BJ (cell line): ENCODE results near the gene PRR19. TPM values are rescaled to one million over a fixed set of nuclear protein-coding genes. Genes with fewer than 3 reads are reported as not detected.

ENCODE experiments used
- CTCF ChIA-PET: fragments of 350-600 bp; formaldehyde crosslinking; extraction: SDS; loops from one replicate; lab custom pipeline; 2021; ENCODE audit warnings: antibody characterized with exemption, inconsistent platforms; lab: Yijun Ruan, JAX
- POLR2A ChIA-PET: fragments of 300-600 bp; sonication (Branson Sonifier 250); formaldehyde crosslinking; extraction: SDS; loops from one replicate; lab custom pipeline; 2021; ENCODE audit warnings: antibody characterized with exemption; lab: Charles Lee
- DNase-seq: peaks from one replicate; pipeline ENCODE4 v3.0.0-alpha.2; 2011; ENCODE audit warnings: low read depth
- H3K27me3 ChIP-seq: 2 replicates; pipeline ENCODE4 v1.6.0; 2011; ENCODE audit warnings: low read length; ENCODE audit not compliant: control insufficient read depth, insufficient read depth
- H3K36me3 ChIP-seq: 2 replicates; pipeline ENCODE4 v1.5.1; 2011; ENCODE audit warnings: low read length; ENCODE audit not compliant: control insufficient read depth, insufficient read depth
- H3K4me3 ChIP-seq: 2 replicates; pipeline ENCODE4 v1.5.1; 2011; ENCODE audit warnings: low read depth, mild to moderate bottlenecking, control low read depth, low read length
- CTCF ChIP-seq: IDR thresholded peaks from 2 replicates; pipeline ENCODE4 v1.5.1; 2011; ENCODE audit warnings: low read depth, mild to moderate bottlenecking, control low read depth, inconsistent platforms, low read length, moderate library complexity; ENCODE audit not compliant: insufficient read depth
- polyA plus RNA-seq: library from polyadenylated mRNA; depleted of rRNA; stranded (reverse); fragments of >200 nt; gene quantifications from 2 replicates; pipeline ENCODE4 v1.2.3, GENCODE V29; 2011

Gene PRR19
- polyA plus RNA-seq, 1 experiment = 0.93 TPM

- CTCF ChIA-PET = interaction anchor here (0.9 to 1.0 kb wide), 2 partner anchors 12 to 22 kb away, joined by 3 to 8 read pairs; no protein-coding TSS in a partner anchor
- no peak for DNase-seq
- POLR2A ChIA-PET = no interaction called here
- TF ChIP-seq CTCF = no peak
- Histone ChIP-seq H3K27me3 (no peaks in the 10 kb centered on the region), H3K4me3 (peak overlapping the region; percentile 78), H3K36me3 (peaks cover 5% of the 10 kb centered on the region)
These were observed 34.2 kb upstream of the PRR19 start for GRCh38 chr19:42267644-42268141.

GRCh38 chr19:42268142-42268703 is 33.7 kb upstream of the PRR19 start:
- CTCF ChIA-PET = interaction anchor here (0.9 to 1.0 kb wide), 2 partner anchors 12 to 22 kb away, joined by 3 to 8 read pairs; no protein-coding TSS in a partner anchor

GRCh38 chr19:42268704-42269477 is 33.0 kb upstream of the PRR19 start, which contains the start of gene CIC:
Gene CIC (plus strand): TSS chr19:42269252. CDS start chr19:42271784, 2,532 bp downstream.
- H3K36me3 ChIP-seq = peaks cover 12% of the 10 kb centered on the region
- no peaks in the 10 kb centered on the region for H3K27me3 ChIP-seq
- ChIA-PET CTCF (interaction anchor here (2.2 to 4.2 kb wide), 2 partner anchors 11 to 23 kb away, joined by 18 to 20 read pairs; no protein-coding TSS in a partner anchor), POLR2A (no interaction called here)
- TF ChIP-seq CTCF = no peak
- H3K4me3 ChIP-seq = peak within 1 kb of the TSS; percentile 87
- peak; percentile 100 for DNase-seq

More at GRCh38 chr19:42268142-42268703, 33.7 kb upstream of the PRR19 start:
- DNase-seq = peak; percentile 96
- Histone ChIP-seq H3K36me3 (peaks cover 6% of the 10 kb centered on the region), H3K4me3 (peak overlapping the region; percentile 78), H3K27me3 (no peaks in the 10 kb centered on the region)
- TF ChIP-seq CTCF = no peak
- POLR2A ChIA-PET = no interaction called here

GRCh38 chr19:42269478-42270345 is 32.2 kb upstream of the PRR19 start:
- peaks cover 18% of the 10 kb centered on the region for H3K36me3 ChIP-seq
- peak overlapping the region; percentile 87 for H3K4me3 ChIP-seq
- ChIA-PET POLR2A (no interaction called here), CTCF (interaction anchor here (1.6 to 4.2 kb wide), 3 partner anchors 10 to 26 kb away, joined by 9 to 20 read pairs (median 18); partner anchors contain the start of gene GSK3A)
- TF ChIP-seq CTCF = no peak
- no peaks in the 10 kb centered on the region for H3K27me3 ChIP-seq
- no peak for DNase-seq
